ENCODE data around the gene MTA1. TPM values are rescaled to one million over a fixed set of nuclear protein-coding genes. Genes with fewer than 3 reads are reported as not detected.

MTA1 gene
- total and polyA plus RNA-seq, 11 donors, result 71.8 to 191 (median 109) TPM

DNA sequence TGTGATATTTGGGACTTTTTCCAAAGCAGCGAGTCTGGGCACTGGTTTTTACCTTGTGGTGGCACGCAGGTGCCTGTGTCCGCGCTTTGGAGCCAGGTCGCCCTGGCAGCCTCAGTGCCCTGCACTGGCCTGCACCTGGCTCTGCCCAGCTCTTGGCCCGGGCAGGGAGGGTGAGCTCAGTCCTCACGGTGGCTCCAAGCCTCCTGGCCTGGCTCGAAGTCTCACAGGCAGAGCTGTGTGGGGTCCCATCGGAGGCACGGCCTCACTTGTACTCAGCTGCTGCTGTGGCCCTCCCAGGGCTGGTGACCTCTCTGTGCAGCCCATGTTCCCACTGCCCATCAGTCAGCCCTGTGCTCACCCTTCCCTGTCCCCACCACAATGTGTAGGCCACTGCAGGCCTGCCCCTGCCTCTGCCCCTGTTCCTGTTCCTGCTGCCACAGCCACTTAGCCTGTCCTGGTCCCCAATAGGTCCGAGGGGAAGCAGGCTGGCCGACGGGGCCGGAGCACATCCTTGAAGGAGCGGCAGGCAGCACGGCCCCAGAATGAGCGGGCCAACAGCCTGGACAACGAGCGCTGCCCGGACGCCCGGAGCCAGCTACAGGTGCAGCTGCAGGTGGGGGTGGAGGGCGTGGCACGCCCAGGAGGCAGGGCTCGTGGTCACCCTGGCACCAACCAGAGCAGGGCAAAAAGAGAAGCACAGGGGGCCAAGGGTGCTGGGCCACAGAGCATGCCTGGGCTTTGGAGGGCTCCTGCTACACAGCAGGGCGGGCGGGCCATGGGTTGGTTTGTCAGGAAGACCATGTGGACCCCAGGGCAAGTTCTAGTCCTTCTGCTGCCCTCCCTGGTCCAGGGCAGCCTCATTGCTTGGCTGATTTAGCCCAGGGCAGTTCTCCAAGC lies 37.9 kb upstream of the MTA1 start:
- H3K36me3 ChIP-seq, result peaks cover 0 to 71% (median 46%) of the 10 kb centered on the region in 9 donors
- intact Hi-C loops (cut with DNase I), result no loop called here

DNA sequence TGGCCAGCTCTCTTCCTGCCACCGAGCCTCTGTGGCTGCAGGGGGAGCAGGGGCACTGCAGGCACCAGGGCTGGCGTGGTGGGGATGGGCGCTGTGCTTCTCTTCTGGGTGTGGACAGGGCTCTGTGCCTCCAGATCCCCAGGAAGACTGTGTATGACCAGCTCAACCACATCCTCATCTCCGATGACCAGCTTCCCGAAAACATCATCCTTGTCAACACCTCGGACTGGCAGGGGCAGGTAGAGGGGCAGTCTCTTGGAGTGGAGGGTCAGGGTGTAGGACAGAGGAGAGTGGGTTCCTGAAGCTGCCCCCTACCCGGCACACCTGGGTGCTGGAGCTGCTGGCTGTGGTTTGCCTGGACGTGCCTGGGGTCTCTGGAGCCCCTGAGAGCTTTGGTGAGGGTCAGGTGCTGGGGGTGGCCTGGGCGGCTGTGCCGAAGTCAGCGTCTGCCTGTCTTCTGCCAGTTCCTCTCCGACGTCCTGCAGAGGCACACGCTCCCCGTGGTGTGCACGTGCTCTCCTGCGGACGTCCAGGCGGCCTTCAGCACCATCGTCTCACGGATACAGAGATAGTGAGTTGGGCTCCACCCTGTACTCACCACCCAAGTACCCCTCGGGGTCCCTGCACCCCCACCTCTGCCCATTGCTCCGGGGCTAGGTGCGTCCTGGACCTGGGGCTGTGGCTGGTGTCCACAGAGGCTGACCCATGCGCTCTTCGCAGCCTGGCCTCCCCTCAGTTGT lies 37.1 kb upstream of the MTA1 start:
- 92 to 95% (median 95%) methylated on average over 21 to 26 of the region's 26 CpGs for WGBS, 4 donors
- TF ChIP-seq, protein P1, sequence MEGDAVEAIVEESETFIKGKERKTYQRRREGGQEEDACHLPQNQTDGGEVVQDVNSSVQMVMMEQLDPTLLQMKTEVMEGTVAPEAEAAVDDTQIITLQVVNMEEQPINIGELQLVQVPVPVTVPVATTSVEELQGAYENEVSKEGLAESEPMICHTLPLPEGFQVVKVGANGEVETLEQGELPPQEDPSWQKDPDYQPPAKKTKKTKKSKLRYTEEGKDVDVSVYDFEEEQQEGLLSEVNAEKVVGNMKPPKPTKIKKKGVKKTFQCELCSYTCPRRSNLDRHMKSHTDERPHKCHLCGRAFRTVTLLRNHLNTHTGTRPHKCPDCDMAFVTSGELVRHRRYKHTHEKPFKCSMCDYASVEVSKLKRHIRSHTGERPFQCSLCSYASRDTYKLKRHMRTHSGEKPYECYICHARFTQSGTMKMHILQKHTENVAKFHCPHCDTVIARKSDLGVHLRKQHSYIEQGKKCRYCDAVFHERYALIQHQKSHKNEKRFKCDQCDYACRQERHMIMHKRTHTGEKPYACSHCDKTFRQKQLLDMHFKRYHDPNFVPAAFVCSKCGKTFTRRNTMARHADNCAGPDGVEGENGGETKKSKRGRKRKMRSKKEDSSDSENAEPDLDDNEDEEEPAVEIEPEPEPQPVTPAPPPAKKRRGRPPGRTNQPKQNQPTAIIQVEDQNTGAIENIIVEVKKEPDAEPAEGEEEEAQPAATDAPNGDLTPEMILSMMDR (IDR thresholded peaks at IDR 0.05), result no peak
- Histone ChIP-seq H3K27ac (no peak overlapping the region), H3K4me3 (no peak overlapping the region), H3K36me3 (peaks cover 0 to 79% (median 50%) of the 10 kb centered on the region in 9 donors), H3K9me3 (no peaks in the 10 kb centered on the region), H3K4me1 (peaks cover 0 to 5% (median 0%) of the 10 kb centered on the region in 12 donors), H3K27me3 (no peaks in the 10 kb centered on the region)
- intact Hi-C loops (cut with DNase I), result no loop called here
- no peak for ATAC-seq
- DNase-seq, result peak in 2 of 5 donors; percentile 23 to 66

More for the DNA sequence above, 37.9 kb upstream of the MTA1 start:
- no peaks in the 10 kb centered on the region for H3K9me3 ChIP-seq
- ATAC-seq, result no peak
- H3K27me3 ChIP-seq, result no peaks in the 10 kb centered on the region
- DNase-seq, result peak in 2 of 5 donors; percentile 13 to 59
- H3K27ac ChIP-seq, result no peak overlapping the region
- peaks cover 0 to 4% (median 0%) of the 10 kb centered on the region in 12 donors for H3K4me1 ChIP-seq
- 91 to 96% (median 93%) methylated on average over 16 to 27 of the region's 27 CpGs for WGBS, 4 donors
- H3K4me3 ChIP-seq, result no peak overlapping the region
- TF ChIP-seq POLR2A (IDR thresholded peaks at IDR 0.05), result no peak
- TF ChIP-seq, protein P1 (IDR thresholded peaks at IDR 0.05), result no peak

DNA sequence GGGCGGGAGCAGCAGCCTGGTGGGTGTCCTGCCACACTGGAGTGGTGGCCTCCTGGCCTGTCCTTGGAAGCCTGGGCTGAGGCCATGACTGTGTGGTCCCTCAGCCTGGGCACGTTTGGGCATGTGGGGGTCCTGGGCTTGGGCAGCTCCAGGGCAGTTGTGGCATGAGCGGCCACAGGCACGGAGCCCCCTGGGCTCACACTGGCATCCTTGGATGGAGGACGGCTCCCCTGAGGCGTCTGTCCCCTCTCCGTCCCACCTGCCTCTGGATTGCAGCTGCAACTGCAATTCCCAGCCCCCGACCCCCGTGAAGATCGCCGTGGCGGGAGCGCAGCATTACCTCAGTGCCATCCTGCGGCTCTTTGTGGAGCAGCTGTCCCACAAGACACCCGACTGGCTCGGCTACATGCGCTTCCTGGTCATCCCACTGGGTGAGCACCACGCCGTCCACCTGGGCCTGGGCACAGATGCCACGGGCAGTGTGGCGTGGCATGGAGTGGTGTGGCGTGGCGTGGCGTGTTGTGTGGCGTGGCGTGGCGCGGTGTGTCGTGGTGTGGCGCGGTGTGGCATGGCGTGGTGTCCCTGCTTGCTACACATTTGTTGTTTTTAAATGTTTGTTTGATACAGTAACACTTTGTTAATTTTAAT lies 36.4 kb upstream of the MTA1 start:
- WGBS, 4 donors, result 96 to 98% (median 97%) methylated on average over 23 to 32 of the region's 32 CpGs
- H3K9me3 ChIP-seq, result no peaks in the 10 kb centered on the region
- no peak overlapping the region for H3K4me3 ChIP-seq
- no peak for TF ChIP-seq POLR2A (IDR thresholded peaks at IDR 0.05)
- TF ChIP-seq, protein P1 (IDR thresholded peaks at IDR 0.05), result no peak
- ATAC-seq (no peak), DNase-seq (peak in 1 of 5 donors; percentile 20)
- intact Hi-C loops (cut with DNase I), result no loop called here
- H3K36me3 ChIP-seq, result peaks cover 0 to 86% (median 50%) of the 10 kb centered on the region in 9 donors
- no peak overlapping the region for H3K27ac ChIP-seq
- H3K27me3 ChIP-seq, result no peaks in the 10 kb centered on the region
- H3K4me1 ChIP-seq, result peaks cover 0 to 12% (median 0%) of the 10 kb centered on the region in 12 donors

All from heart left ventricle (tissue), 16 donors.